Stimulated activated CD8-positive, alpha-beta memory T cell treated with anti-CD3 and anti-CD28 coated beads, Interleukin-4, amount 100 ng/mL, for 4 hours (primary cell): ENCODE results near the gene C2orf81.
"Not testable (repeated sequence)": the region's sequence is repeated elsewhere in the genome, so short reads cannot be mapped to it uniquely, and the experiment has no call there.

Experiments
- DNase-seq, 2 donors: peaks; one replicate each; pipeline ENCODE4 v3.0.0-alpha.2; 2020; ENCODE audit warnings: low read depth in 2 of 2, low spot score in 1 of 2

Gene C2orf81

GRCh38 chr2:74423231-74424095, 2.0 kb upstream of the C2orf81 start:
- no peak for DNase-seq

- DNase-seq: not testable (repeated sequence)
Measured at GRCh38 chr2:74420443-74421103, 846 bp downstream of the C2orf81 start.

- no peak for DNase-seq
Measured at GRCh38 chr2:74420006-74420405, 1.4 kb downstream of the C2orf81 start.

- no peak for DNase-seq
Measured at GRCh38 chr2:74419345-74419744, 2.1 kb downstream of the C2orf81 start.

GRCh38 chr2:74418312-74418711, 3.1 kb downstream of the C2orf81 start:
- no peak for DNase-seq

GRCh38 chr2:74417763-74418162, 3.7 kb downstream of the C2orf81 start:
- no peak for DNase-seq

GRCh38 chr2:74417197-74417596, 4.2 kb downstream of the C2orf81 start:
- DNase-seq: no peak

- no peak for DNase-seq
Measured at GRCh38 chr2:74416778-74417177, 4.6 kb downstream of the C2orf81 start.

- DNase-seq: no peak
Measured at GRCh38 chr2:74415762-74416395, 5.5 kb downstream of the C2orf81 start.

GRCh38 chr2:74414881-74415761, 6.3 kb downstream of the C2orf81 start:
- no peak for DNase-seq

GRCh38 chr2:74414441-74414840, 7.0 kb downstream of the C2orf81 start:
- no peak for DNase-seq

- DNase-seq: no peak
Measured at GRCh38 chr2:74413001-74413698, 8.3 kb downstream of the C2orf81 start.

GRCh38 chr2:74407682-74408081, 13.7 kb downstream of the C2orf81 start:
- no peak for DNase-seq

- no peak for DNase-seq
Measured at GRCh38 chr2:74406035-74406434, 15.4 kb downstream of the C2orf81 start.

- no peak for DNase-seq
Measured at GRCh38 chr2:74401891-74402290, 19.5 kb downstream of the C2orf81 start.

GRCh38 chr2:74399785-74400184, 21.6 kb downstream of the C2orf81 start:
- DNase-seq: no peak

- DNase-seq: no peak
Measured at GRCh38 chr2:74396149-74396548, 25.3 kb downstream of the C2orf81 start.

GRCh38 chr2:74393525-74393924, 27.9 kb downstream of the C2orf81 start:
- DNase-seq: no peak

GRCh38 chr2:74392449-74392743, 29.0 kb downstream of the C2orf81 start:
- DNase-seq: no peak

- DNase-seq: peak; percentile 86 to 95
Measured at GRCh38 chr2:74391580-74392448, 29.6 kb downstream of the C2orf81 start.
